GM18870 (cell line): ENCODE data around the gene TGOLN2.
"Not testable (repeated sequence)": the region's sequence is repeated elsewhere in the genome, so short reads cannot be mapped to it uniquely, and the experiment has no call there.

Source experiments
- ATAC-seq: cut with Tn5 transposase; IDR thresholded peaks from one replicate; pipeline ENCODE4 v1.9.1; 2021; ENCODE audit warnings: moderate library complexity; ENCODE audit not compliant: unreplicated experiment

TGOLN2 gene

GRCh38 chr2:85327822-85328617 is at the start of gene TGOLN2:
Gene TGOLN2 (minus strand): TSS chr2:85327989. CDS start chr2:85327962, 27 bp downstream.
- ATAC-seq: peak; percentile 70

- ATAC-seq: no peak
Measured at GRCh38 chr2:85377083-85377482, 49.3 kb upstream of the TGOLN2 start.

- ATAC-seq: no peak
Measured at GRCh38 chr2:85376291-85377065, 48.7 kb upstream of the TGOLN2 start.

GRCh38 chr2:85371045-85371444 is 43.3 kb upstream of the TGOLN2 start:
- no peak for ATAC-seq

GRCh38 chr2:85369500-85369899 is 41.7 kb upstream of the TGOLN2 start:
- no peak for ATAC-seq

- ATAC-seq: no peak
Measured at GRCh38 chr2:85368921-85369320, 41.1 kb upstream of the TGOLN2 start.

GRCh38 chr2:85367180-85367579 is 39.4 kb upstream of the TGOLN2 start:
- no peak for ATAC-seq

- ATAC-seq: not testable (repeated sequence)
Measured at GRCh38 chr2:85362653-85363387, 35.0 kb upstream of the TGOLN2 start.

- no peak for ATAC-seq
Measured at GRCh38 chr2:85357736-85358135, 29.9 kb upstream of the TGOLN2 start.

- no peak for ATAC-seq
Measured at GRCh38 chr2:85356186-85356585, 28.4 kb upstream of the TGOLN2 start.

- ATAC-seq: no peak
Measured at GRCh38 chr2:85355521-85355920, 27.7 kb upstream of the TGOLN2 start.

GRCh38 chr2:85355073-85355410 is 27.3 kb upstream of the TGOLN2 start:
- peak; percentile 9 for ATAC-seq

- ATAC-seq: peak; percentile 87
Measured at GRCh38 chr2:85354286-85355072, 26.7 kb upstream of the TGOLN2 start, which contains the start of the genes ELMOD3 and RETSAT. Gene ELMOD3 (plus strand): TSS chr2:85354769. CDS start chr2:85357199, 2,430 bp downstream. Gene RETSAT (minus strand): TSS chr2:85354528. CDS start chr2:85354507, 21 bp downstream.

- peak; percentile 2 for ATAC-seq
Measured at GRCh38 chr2:85353876-85354285, 26.1 kb upstream of the TGOLN2 start.

GRCh38 chr2:85347599-85347998 is 19.8 kb upstream of the TGOLN2 start:
- ATAC-seq: no peak

GRCh38 chr2:85344356-85344954 is 16.7 kb upstream of the TGOLN2 start:
- ATAC-seq: no peak

- ATAC-seq: not testable (repeated sequence)
Measured at GRCh38 chr2:85343207-85343895, 15.6 kb upstream of the TGOLN2 start.

GRCh38 chr2:85342156-85342555 is 14.4 kb upstream of the TGOLN2 start:
- no peak for ATAC-seq

GRCh38 chr2:85341269-85342029 is 13.7 kb upstream of the TGOLN2 start:
- no peak for ATAC-seq
